ENCODE data around the gene GPD1L.
"Not testable (repeated sequence)": the region's sequence is repeated elsewhere in the genome, so short reads cannot be mapped to it uniquely, and the experiment has no call there.

GPD1L gene

DNA sequence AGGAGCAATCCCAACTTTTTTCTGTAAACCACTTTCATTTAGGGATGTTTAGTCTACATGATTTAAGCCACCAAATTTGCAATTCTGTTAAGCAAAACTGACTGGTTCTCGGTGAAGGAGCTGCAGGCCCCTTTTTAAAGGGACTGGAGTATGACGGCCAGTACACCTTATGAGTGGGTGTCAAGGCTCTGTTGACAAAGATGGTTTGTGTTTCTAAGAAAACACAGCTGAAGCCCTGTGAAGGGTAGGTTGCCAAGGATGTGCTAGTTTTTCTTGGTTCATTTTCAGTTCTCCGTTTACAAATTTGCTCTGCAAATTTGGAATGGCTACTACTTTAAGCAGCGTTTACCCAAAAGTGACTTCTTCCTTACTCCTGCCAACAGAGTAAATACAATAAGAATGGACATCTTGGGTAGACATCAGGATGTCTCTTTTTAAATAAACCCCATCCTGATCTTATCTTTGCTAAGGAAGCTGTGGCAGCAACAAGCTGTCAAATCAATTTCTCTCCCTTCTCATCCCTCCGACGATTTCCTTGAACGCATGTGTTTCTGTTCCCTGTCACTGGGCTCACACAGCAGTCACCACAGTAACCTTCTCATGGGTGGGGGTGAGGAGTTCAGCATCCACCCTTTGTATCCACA is 73.8 kb downstream of the GPD1L start:
- no peak for DNase-seq (ENCODE audit: low read depth in 3 of 3)

DNA sequence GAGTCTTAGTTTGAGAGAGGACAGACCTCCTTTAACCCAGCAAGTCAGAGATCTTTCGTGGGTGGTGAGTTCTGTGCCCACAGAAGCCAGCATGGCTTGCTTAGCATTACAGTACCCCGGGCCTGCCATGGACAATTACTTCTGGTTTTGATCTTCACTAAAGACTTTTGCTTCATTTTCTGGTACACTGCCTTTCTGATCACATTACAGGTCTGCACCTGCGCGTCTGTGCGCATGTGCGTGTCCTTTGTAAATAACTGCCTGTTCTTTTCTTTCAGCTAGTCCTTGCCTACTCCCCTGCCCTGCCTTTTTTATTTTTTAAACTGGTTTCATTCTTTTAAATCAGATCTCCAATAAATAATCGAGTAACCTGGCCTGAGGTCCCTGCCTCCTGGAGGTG is 74.9 kb downstream of the GPD1L start:
- DNase-seq (ENCODE audit: low read depth in 3 of 3), result no peak

GRCh38 chr3:32181796-32182195 is 75.4 kb downstream of the GPD1L start:
- DNase-seq (ENCODE audit: low read depth in 3 of 3), result no peak

DNA sequence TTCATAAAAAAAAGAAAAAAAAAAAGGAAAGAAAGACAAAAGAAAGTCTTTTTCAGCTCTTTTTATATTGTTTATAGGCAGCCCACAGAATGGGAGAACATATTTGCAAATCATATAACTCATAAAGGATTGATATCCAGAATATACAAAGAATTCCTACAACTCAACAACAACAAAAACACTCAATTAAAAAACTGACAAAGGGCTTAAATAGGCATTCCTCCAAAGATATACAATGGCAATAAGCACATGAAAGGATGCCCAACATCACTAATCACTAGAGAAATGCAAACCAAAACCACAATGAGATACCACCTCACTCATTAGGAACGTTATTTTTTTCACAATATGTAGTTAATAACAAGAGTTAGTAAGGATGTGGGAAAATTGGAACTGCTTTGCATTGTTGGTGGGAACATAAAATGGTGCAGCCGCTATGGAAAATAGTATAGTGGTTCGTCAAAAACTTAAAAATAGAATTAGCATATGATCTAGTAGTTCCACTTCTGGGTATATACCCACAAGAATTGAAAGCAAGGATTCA is 77.8 kb downstream of the GPD1L start:
- no peak for DNase-seq (ENCODE audit: low read depth in 3 of 3)

DNA sequence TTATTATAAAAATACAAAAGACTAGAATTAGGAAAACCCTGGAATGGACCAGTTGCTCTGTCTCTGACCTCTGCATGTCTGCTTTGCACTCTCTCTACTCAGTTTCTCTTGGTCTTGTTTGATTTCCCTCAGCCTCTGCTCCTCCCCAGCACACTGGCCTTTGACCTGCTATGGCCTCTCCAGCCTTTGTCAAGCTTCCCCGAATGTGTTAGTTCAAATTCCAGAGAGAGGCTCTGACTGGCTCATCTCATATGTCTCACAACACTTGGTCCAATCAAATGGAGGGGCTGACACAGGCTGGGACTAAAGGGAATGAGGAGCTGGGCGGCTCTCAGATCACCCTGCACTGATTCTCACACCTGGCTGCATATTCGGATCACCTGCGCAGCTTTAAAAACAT is 79.7 kb downstream of the GPD1L start:
- DNase-seq (ENCODE audit: low read depth in 3 of 3), result no peak

DNA sequence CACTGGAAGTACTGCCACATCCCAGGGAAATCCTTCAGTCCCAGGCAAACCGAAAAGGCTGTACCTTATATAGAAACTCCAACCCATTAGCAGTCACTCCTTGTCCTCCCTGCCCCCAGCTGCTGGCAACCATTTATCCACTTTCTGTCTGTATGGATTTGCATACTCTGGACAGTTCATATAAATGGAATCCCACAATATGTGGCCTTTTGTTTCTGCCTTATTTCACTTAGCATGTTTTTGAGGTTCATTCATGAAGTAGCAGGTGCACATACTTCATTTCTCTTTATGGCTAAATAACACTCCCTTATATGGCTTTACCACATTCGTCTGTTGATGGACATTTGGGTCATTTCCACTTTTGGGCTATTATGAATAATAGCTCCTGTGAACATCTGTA is 80.5 kb downstream of the GPD1L start:
- DNase-seq (ENCODE audit: low read depth in 3 of 3), result no peak

DNA sequence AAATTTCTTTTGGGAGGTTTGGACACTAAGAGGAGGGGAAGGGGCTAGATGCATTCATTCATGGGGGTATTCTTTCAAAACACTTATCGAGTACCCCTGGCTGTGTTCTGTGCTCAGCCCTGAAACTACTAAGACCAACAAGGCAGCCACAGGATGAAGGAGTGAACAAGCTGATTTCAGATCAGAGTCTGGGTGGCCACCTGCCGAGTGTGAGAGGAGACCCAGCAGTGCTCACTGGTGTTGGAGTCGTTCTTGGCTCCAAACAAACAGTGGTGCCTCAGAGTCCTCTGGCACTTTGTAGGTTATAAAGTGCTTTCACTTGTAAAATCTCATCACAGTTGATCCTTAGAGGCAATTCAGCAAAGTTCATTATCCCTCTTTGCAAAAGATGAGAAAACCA is 83.3 kb downstream of the GPD1L start:
- no peak for DNase-seq (ENCODE audit: low read depth in 3 of 3)

DNA sequence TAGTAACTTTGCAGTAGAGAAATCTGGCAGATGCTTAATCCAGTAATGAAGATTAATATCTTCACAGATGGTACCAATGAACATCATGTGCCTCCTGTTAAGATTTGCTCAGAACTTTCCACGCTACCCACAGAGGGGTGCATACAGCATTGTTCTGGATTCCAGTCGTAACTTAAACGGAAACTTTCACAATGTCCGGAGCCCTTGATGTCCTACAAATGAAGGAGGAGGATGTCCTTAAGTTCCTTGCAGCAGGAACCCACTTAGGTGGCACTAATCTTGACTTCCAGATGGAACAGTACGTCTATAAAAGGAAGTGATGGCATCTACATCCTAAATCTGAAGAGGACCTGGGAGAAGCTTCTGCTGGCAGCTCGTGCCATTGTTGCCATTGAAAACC is 84.1 kb downstream of the GPD1L start:
- not testable (repeated sequence) for DNase-seq (ENCODE audit: low read depth in 3 of 3)

DNA sequence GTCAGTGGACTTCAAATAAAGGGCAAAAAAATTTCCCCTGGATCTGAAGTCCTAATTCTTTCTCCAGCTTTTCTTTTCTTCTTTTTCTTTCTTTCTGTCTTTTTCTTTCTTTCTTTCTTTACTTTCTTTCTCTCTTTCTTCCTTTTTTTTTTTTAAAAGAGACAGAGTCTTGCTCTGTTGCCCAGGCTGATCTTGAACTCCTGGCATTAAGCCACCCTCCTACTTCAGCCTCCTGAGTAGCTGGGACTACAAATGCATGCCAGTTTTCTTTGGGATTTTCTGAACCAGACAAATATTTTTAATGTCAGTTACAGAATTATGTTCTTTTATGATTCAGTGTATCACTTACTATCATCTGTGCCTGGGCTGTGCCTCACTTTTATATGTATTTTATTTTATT is 86.7 kb downstream of the GPD1L start:
- DNase-seq (ENCODE audit: low read depth in 3 of 3), result no peak

DNA sequence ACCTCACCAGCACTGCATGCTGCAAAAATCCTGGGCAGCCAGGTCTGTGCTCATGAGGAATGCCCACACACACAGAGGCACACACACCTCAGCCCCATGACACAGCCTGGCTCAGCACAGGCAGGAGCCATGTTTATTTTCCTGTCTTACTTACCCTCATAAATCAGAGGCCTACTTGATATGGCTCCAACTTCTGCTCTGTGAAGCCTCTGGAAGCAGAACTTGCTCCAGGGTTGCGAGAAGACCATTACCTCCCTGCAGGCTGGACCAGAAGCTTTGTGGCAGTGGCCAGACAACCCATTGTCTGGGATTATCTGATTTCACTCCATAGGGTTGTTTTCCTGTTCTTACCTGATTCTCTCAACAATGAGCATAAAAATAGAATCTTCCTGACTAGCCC is 88.2 kb downstream of the GPD1L start:
- no peak for DNase-seq (ENCODE audit: low read depth in 3 of 3)

GRCh38 chr3:32195995-32196540 is 89.6 kb downstream of the GPD1L start:
- DNase-seq (ENCODE audit: low read depth in 3 of 3), result no peak

DNA sequence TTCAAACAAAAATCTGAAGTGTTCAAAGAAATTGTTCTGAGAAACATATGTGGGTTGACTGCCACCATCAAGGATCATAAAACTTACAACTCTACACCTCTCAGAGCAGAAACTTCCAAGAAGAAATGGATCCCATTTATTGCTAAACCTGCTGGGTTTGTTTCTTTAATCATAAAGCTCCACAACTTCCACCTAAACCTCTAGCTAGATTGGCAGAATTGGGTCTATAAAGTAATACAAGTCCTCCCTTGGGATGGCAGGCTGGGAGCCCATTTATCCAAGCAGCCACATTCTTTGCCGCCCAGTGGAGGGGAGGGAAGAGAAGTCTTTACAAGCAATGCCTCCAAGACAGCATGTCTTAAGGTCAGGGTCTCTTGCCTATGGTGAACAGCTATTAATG is 91.6 kb downstream of the GPD1L start:
- DNase-seq (ENCODE audit: low read depth in 3 of 3), result no peak

GRCh38 chr3:32198714-32199113 is 92.3 kb downstream of the GPD1L start:
- no peak for DNase-seq (ENCODE audit: low read depth in 3 of 3)

GRCh38 chr3:32200490-32200889 is 94.1 kb downstream of the GPD1L start:
- no peak for DNase-seq (ENCODE audit: low read depth in 3 of 3)

GRCh38 chr3:32200992-32201758 is 94.8 kb downstream of the GPD1L start:
- no peak for DNase-seq (ENCODE audit: low read depth in 3 of 3)

DNA sequence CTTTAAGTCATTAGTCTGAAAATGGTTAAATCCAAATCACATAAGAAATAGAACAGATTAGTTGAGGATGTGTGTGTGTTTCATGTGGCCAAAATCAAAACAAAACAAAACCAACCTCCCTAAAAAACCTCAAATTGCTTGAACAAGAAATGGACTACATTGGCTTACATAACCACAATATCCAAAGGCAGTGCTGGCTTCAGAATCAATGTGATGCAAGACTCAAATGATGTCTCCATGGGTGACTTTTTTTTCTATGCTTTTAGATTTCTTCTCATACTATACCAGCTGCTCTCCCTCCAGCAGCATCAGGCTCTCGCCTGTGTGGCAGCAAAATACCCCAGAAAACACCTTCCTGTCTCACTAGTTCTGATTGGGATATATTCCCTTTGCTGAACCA is 96.1 kb downstream of the GPD1L start:
- no peak for DNase-seq (ENCODE audit: low read depth in 3 of 3)

DNA sequence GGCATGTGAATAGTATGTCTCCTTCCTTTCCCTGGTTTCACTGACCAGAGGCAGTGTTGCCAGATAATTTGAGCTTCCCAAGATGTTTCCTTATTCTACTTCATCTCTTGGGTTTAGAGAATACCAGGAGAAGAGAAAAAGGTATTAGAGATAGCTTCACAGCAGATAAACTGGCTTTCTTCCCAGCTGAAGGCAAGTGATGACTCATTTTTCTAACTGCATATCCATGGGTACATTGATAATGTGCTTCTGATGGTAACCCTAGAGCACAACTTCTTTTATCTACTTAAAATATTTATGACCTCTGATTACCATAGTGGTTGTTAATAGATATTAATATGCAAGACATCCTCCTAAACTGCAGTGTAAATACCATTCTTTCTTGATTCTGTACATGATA is 97.4 kb downstream of the GPD1L start:
- DNase-seq (ENCODE audit: low read depth in 3 of 3), result no peak

DNA sequence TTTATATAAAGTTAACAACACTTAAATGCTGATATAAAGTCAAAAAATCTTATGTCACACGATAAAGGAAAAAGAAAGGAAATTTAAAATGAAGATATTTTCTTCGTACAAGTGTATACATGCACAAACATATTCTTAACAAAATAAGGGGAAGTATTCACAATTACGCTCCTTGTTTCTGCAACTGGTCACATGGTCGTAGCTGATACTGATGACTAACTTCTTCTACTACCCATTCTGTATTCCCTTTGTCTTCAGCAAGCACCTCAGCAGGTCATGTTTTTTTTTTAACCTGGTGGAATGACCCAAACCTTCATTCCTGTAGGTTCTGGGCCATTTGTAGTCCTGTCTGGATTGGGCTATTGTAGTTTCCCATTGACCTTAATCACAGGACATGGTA is 102.0 kb downstream of the GPD1L start:
- DNase-seq (ENCODE audit: low read depth in 3 of 3), result no peak

- DNase-seq (ENCODE audit: low read depth in 3 of 3), result no peak
Measured at GRCh38 chr3:32215185-32215584, 108.8 kb downstream of the GPD1L start.

GRCh38 chr3:32216172-32216783 is 109.9 kb downstream of the GPD1L start:
- DNase-seq (ENCODE audit: low read depth in 3 of 3), result no peak

- no peak for DNase-seq (ENCODE audit: low read depth in 3 of 3)
Measured at GRCh38 chr3:32217339-32217738, 110.9 kb downstream of the GPD1L start.

All from stimulated activated CD4-positive, alpha-beta T cell treated with anti-CD3 and anti-CD28 coated beads, TNF-alpha, amount 100 ng/mL, for 24 hours (primary cell).